Natural killer cell (primary cell): Measurements from ENCODE around the gene SLC35C1. TPM values are rescaled to one million over a fixed set of nuclear protein-coding genes. Genes with fewer than 3 reads are reported as not detected.

ENCODE experiments used
- ATAC-seq, 3 donors: fragments of 150-1000 bp in 2 of 3; fragments of 200-7000 bp in 1 of 3; cut with Tn5 transposase; 1 replicate in 1 of 3; 2 replicates in 2 of 3; pipeline ENCODE4 v1.10.0; 2021; ENCODE audit warnings: mild to moderate bottlenecking in 2 of 3, moderate library complexity in 2 of 3
- DNase-seq, 2 donors: peaks; one replicate each; pipeline versions ENCODE4 v3.0.0 to v3.0.0-alpha.2; 2013 to 2021; ENCODE audit warnings: mixed read lengths in 1 of 2
- H3K27ac ChIP-seq: one replicate; pipeline ENCODE4 v1.5.1; 2013; ENCODE audit warnings: mild to moderate bottlenecking, low read length
- H3K27me3 ChIP-seq: one replicate; pipeline ENCODE4 v1.6.1; 2013; ENCODE audit warnings: low read length; ENCODE audit not compliant: control insufficient read depth, insufficient read depth
- H3K36me3 ChIP-seq: one replicate; pipeline ENCODE4 v1.6.1; 2013; ENCODE audit warnings: low read length; ENCODE audit not compliant: control insufficient read depth, insufficient read depth
- H3K4me1 ChIP-seq: one replicate; pipeline ENCODE4 v1.6.1; 2013; ENCODE audit warnings: low read length; ENCODE audit not compliant: control insufficient read depth, insufficient read depth
- H3K4me3 ChIP-seq: one replicate; pipeline ENCODE4 v1.5.1; 2013; ENCODE audit warnings: low read length
- H3K9me3 ChIP-seq: one replicate; pipeline ENCODE4 v1.6.1; 2013; ENCODE audit warnings: low read length; ENCODE audit not compliant: control insufficient read depth, insufficient read depth
- H3K27ac Mint-ChIP-seq, 2 donors: one replicate each; pipeline ENCODE4 v1.8.0; 2022; ENCODE audit warnings: mild to moderate bottlenecking in 2 of 2, mixed read lengths in 2 of 2, moderate library complexity in 1 of 2
- H3K27me3 Mint-ChIP-seq, 2 donors: one replicate each; pipeline ENCODE4 v1.8.0; 2022; ENCODE audit warnings: low read depth in 2 of 2, mixed read lengths in 2 of 2
- H3K36me3 Mint-ChIP-seq: one replicate; pipeline ENCODE4 v1.8.0; 2022; ENCODE audit warnings: mixed read lengths
- H3K4me1 Mint-ChIP-seq, 2 donors: one replicate each; pipeline ENCODE4 v1.8.0; 2022; ENCODE audit warnings: mixed read lengths in 2 of 2
- H3K4me3 Mint-ChIP-seq: one replicate; pipeline ENCODE4 v1.8.0; 2022; ENCODE audit warnings: mild to moderate bottlenecking, moderate library complexity, mixed read lengths
- H3K9me3 Mint-ChIP-seq, 2 donors: one replicate each; pipeline ENCODE4 v1.8.0; 2022; ENCODE audit warnings: mixed read lengths in 2 of 2
- CTCF ChIP-seq: fragments of 200-600 bp; IDR thresholded peaks from one replicate; pipeline ENCODE4 v1.8.0; 2022; ENCODE audit warnings: antibody characterized with exemption
- WGBS: methylation state at CpG from one replicate; pipeline ENCODE4 v1.1.7; 2013; ENCODE audit warnings: missing lambda C conversion rate; ENCODE audit not compliant: insufficient coverage; 5-methylcytosine and 5-hydroxymethylcytosine counted together
- intact Hi-C: fragments of 100-400 bp; cut with micrococcal nuclease; formaldehyde crosslinking; loops from one replicate; pipeline ENCODE4 v1.14.2; 2022
- total RNA-seq, 4 donors: library from RNA; stranded (reverse); fragments of 120-200 nt in 1 of 4; gene quantifications; one replicate each; pipeline versions ENCODE4 v1.2.3 to v1.2.4, GENCODE V29; 2013 to 2022

The SLC35C1 gene
- total RNA-seq, 3 donors from 2014 or later (not counting 1 experiment from before 2014, with no cell fraction given), result 7.1 to 11.9 (median 9.5) TPM

- Histone ChIP-seq H3K4me3 (no peak overlapping the region), H3K4me1 (peaks cover 3% of the 10 kb centered on the region), H3K27me3 (no peaks in the 10 kb centered on the region), H3K27ac (no peak overlapping the region), H3K36me3 (peaks cover 85% of the 10 kb centered on the region), H3K9me3 (no peaks in the 10 kb centered on the region)
- peaks cover 9% of the 10 kb centered on the region for H3K36me3 Mint-ChIP-seq
- no peak for TF ChIP-seq CTCF
- H3K4me3 Mint-ChIP-seq, result no peak overlapping the region
- no peak for DNase-seq
- no peak overlapping the region for H3K27ac Mint-ChIP-seq
- ATAC-seq, result no peak
- no peaks in the 10 kb centered on the region for H3K27me3 Mint-ChIP-seq
- H3K4me1 Mint-ChIP-seq, result peaks cover 0 to 9% of the 10 kb centered on the region in 2 donors
- H3K9me3 Mint-ChIP-seq, result no peaks in the 10 kb centered on the region
- 93% methylated on average over 10 of the region's 10 CpGs for whole genome bisulfite sequencing
- intact Hi-C loops, result no loop called here
These were observed 56.0 kb downstream of the SLC35C1 start for GRCh38 chr11:45860764-45861510.

Other genes with a start within 250 kb of the SLC35C1 start
- not detected for gene CHST1, start 139.5 kb upstream of the SLC35C1 start, total RNA-seq
- gene CRY2, start 42.3 kb downstream of the SLC35C1 start, total RNA-seq, result 100 to 1,000 TPM; 124 to 214 (median 141) TPM
- gene MAPK8IP1, start 80.5 kb downstream of the SLC35C1 start, total RNA-seq, result 10 to 100 TPM in 2 of 3 donors, 1 to 10 TPM in 1; 9.7 to 21.5 (median 13.9) TPM
- gene FREY1, start 102.1 kb downstream of the SLC35C1 start, total RNA-seq, result 1 to 10 TPM; 3.7 to 6.8 (median 3.9) TPM
- 10 to 100 TPM; 61.3 to 75.8 (median 67.6) TPM for gene PEX16, start 112.7 kb downstream of the SLC35C1 start, total RNA-seq
- 1 to 10 TPM in 2 of 3 donors, under 1 TPM in 1; 0.40 to 1.7 (median 1.0) TPM for gene LARGE2, start 117.5 kb downstream of the SLC35C1 start, total RNA-seq